H1 (cell line): Measurements from ENCODE around the gene ACTR5.

Experiments used
- POLR2A ChIP-seq, 2 experiments: IDR thresholded peaks; 1 replicate in 1 of 2; 2 replicates in 1 of 2; pipeline ENCODE4 v1.6.1; 2011; ENCODE audit warnings: low read depth in 2 of 2, low read length in 2 of 2, mild to moderate bottlenecking in 2 of 2; ENCODE audit errors: control extremely low read depth in 1 of 2
- TF ChIP-seq, protein P1 (sequence below), 3 experiments: IDR thresholded peaks; 1 replicate in 2 of 3; 2 replicates in 1 of 3; pipeline versions ENCODE4 v1.5.1 to v1.6.1; 2011; ENCODE audit warnings: low read length in 3 of 3, mild to moderate bottlenecking in 3 of 3, inconsistent platforms in 2 of 3, low read depth in 1 of 3, moderate library complexity in 1 of 3; ENCODE audit not compliant: insufficient read depth in 1 of 3; ENCODE audit errors: control extremely low read depth in 1 of 3

DNA sequence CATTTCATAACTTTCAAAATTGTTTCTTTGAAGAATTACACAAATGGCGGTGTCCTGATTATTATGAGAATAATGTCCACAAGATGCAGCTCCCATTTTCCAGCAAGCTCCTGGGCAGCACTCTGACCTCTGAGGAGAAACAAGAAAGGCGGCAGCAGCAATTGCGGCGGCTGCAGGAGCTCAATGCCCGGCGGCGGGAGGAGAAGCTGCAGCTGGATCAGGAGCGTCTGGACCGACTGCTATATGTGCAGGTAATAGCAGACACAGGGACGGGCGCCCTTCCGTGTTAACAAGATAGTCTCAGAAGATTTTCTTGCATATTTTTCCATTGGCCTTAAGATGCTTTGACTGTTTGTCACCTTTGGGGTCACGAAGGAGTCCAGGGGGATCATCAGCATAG is 6.7 kb downstream of the ACTR5 start:
- TF ChIP-seq, protein P1, sequence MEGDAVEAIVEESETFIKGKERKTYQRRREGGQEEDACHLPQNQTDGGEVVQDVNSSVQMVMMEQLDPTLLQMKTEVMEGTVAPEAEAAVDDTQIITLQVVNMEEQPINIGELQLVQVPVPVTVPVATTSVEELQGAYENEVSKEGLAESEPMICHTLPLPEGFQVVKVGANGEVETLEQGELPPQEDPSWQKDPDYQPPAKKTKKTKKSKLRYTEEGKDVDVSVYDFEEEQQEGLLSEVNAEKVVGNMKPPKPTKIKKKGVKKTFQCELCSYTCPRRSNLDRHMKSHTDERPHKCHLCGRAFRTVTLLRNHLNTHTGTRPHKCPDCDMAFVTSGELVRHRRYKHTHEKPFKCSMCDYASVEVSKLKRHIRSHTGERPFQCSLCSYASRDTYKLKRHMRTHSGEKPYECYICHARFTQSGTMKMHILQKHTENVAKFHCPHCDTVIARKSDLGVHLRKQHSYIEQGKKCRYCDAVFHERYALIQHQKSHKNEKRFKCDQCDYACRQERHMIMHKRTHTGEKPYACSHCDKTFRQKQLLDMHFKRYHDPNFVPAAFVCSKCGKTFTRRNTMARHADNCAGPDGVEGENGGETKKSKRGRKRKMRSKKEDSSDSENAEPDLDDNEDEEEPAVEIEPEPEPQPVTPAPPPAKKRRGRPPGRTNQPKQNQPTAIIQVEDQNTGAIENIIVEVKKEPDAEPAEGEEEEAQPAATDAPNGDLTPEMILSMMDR (IDR thresholded peaks at IDR 0.05; ENCODE audit: control extremely low read depth in 1 of 3, insufficient read depth in 1 of 3, low read depth in 1 of 3, low read length in 3 of 3), result no peak
- TF ChIP-seq POLR2A (IDR thresholded peaks at IDR 0.05; ENCODE audit: control extremely low read depth in 1 of 2, low read depth in 2 of 2, low read length in 2 of 2), result no peak
